Measurements from ENCODE around the gene NAALADL2.

NAALADL2 gene

GRCh38 chr3:174891524-174892203 lies 32.5 kb downstream of the NAALADL2 start:
- no peak for DNase-seq

- no peak for DNase-seq
These were observed 47.9 kb downstream of the NAALADL2 start for GRCh38 chr3:174907027-174907426.

GRCh38 chr3:174907628-174908407 lies 48.7 kb downstream of the NAALADL2 start:
- DNase-seq: no peak

- no peak for DNase-seq
These were observed 72.6 kb downstream of the NAALADL2 start for GRCh38 chr3:174931473-174932353.

- DNase-seq: no peak
These were observed 77.5 kb downstream of the NAALADL2 start for GRCh38 chr3:174936590-174936989.

GRCh38 chr3:174937478-174937877 lies 78.3 kb downstream of the NAALADL2 start:
- no peak for DNase-seq

- no peak for DNase-seq
These were observed 79.0 kb downstream of the NAALADL2 start for GRCh38 chr3:174938102-174938501.

GRCh38 chr3:174940151-174940550 lies 81.0 kb downstream of the NAALADL2 start:
- no peak for DNase-seq

GRCh38 chr3:174945276-174945675 lies 86.1 kb downstream of the NAALADL2 start:
- no peak for DNase-seq

- DNase-seq: no peak
These were observed 86.8 kb downstream of the NAALADL2 start for GRCh38 chr3:174945951-174946350.

GRCh38 chr3:174949523-174949922 lies 90.4 kb downstream of the NAALADL2 start:
- DNase-seq: no peak

- DNase-seq: no peak
These were observed 91.9 kb downstream of the NAALADL2 start for GRCh38 chr3:174951034-174951433.

- no peak for DNase-seq
These were observed 92.4 kb downstream of the NAALADL2 start for GRCh38 chr3:174951498-174952005.

GRCh38 chr3:174953068-174953467 lies 93.9 kb downstream of the NAALADL2 start:
- DNase-seq: no peak

GRCh38 chr3:174955513-174956016 lies 96.4 kb downstream of the NAALADL2 start:
- no peak for DNase-seq

GRCh38 chr3:174957081-174957480 lies 97.9 kb downstream of the NAALADL2 start:
- no peak for DNase-seq

GRCh38 chr3:174957551-174958001 lies 98.4 kb downstream of the NAALADL2 start:
- no peak for DNase-seq

- no peak for DNase-seq
These were observed 99.7 kb downstream of the NAALADL2 start for GRCh38 chr3:174958671-174959328.

- no peak for DNase-seq
These were observed 100.5 kb downstream of the NAALADL2 start for GRCh38 chr3:174959556-174960065.

GRCh38 chr3:174960898-174961297 lies 101.8 kb downstream of the NAALADL2 start:
- no peak for DNase-seq

GRCh38 chr3:174973465-174973864 lies 114.3 kb downstream of the NAALADL2 start:
- no peak for DNase-seq

- no peak for DNase-seq
These were observed 127.6 kb downstream of the NAALADL2 start for GRCh38 chr3:174986685-174987084.

All from CD4-positive, alpha-beta T cell treated with Interleukin-12 subunit alpha and Interleukin-12 subunit beta, for 1 hour (primary cell).